WERI-Rb-1 (cell line): ENCODE measurements around the gene FGD1.

ENCODE experiments used
- DNase-seq: peaks from one replicate; pipeline ENCODE4 v3.0.0-alpha.2; 2020
- H3K27ac ChIP-seq: fragments of 250-450 bp; sonication (Bioruptor Pico); 2 replicates; pipeline ENCODE4 v1.5.1; 2020; ENCODE audit warnings: mild to moderate bottlenecking, moderate library complexity
- H3K27me3 ChIP-seq: fragments of 250-450 bp; sonication (Bioruptor Pico); 2 replicates; pipeline ENCODE4 v1.5.1; 2021; ENCODE audit warnings: mild to moderate bottlenecking, low read depth, moderate library complexity; ENCODE audit not compliant: insufficient read depth, severe bottlenecking
- H3K36me3 ChIP-seq: fragments of 250-450 bp; sonication (Bioruptor Pico); 2 replicates; pipeline ENCODE4 v1.5.1; 2020; ENCODE audit warnings: mild to moderate bottlenecking, moderate library complexity
- H3K4me3 ChIP-seq: 2 replicates; pipeline ENCODE4 v1.5.1; 2011; ENCODE audit warnings: low read depth, mild to moderate bottlenecking, control low read depth, low read length
- H3K9me3 ChIP-seq: fragments of 250-450 bp; sonication (Bioruptor Pico); 2 replicates; pipeline ENCODE4 v1.5.1; 2021; ENCODE audit warnings: mild to moderate bottlenecking, moderate library complexity; ENCODE audit not compliant: severe bottlenecking
- CTCF ChIP-seq: IDR thresholded peaks from 2 replicates; pipeline ENCODE4 v1.5.1; 2011; ENCODE audit warnings: low read depth, mild to moderate bottlenecking, control low read depth, inconsistent platforms, low read length

Gene FGD1

DNA sequence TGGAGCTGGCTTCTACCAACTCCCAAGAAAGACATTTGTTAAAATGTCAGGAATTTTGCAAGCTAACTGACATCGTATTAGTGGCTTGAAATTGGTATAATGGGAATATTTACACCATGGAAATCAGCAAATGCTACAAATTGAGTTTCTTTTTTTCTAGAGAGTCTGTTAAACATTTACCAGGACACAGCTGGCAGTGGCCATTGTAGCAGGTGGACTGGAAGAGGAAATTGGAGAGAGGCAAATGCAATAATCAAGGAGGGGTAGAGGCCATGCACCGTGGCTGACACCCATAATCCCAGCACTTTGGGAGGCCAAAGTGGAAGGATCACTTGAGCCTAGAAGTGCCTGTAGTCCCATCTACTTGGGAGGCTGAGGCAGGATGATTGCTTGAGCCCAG lies 88.8 kb downstream of the FGD1 start:
- Histone ChIP-seq H3K36me3 (no peaks in the 10 kb centered on the region), H3K27me3 (no peaks in the 10 kb centered on the region), H3K9me3 (no peaks in the 10 kb centered on the region), H3K27ac (no peak overlapping the region), H3K4me3 (no peak overlapping the region)
- no peak for TF ChIP-seq CTCF
- no peak for DNase-seq

DNA sequence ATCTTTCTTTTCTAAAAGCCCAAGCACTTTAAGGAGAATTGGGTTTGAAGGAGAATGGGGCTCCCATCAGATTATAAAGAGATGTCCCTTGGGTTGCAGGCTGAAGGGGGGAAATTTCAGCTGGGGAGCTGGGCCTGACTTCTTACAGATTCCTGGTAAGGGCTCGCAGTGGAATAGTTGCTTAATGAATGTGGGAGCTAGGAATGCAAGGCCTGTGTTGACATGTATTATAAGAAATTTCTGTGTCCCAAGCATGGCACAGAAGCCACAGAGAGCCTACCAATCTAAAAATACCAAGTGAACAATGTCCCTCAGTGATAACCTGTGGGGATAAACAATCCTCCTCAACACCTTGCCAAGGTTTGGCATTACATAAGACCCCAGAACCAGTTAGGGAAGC lies 98.9 kb downstream of the FGD1 start:
- H3K27me3 ChIP-seq: no peaks in the 10 kb centered on the region
- no peak for TF ChIP-seq CTCF
- no peak overlapping the region for H3K4me3 ChIP-seq
- no peaks in the 10 kb centered on the region for H3K36me3 ChIP-seq
- no peak for DNase-seq
- no peak overlapping the region for H3K27ac ChIP-seq
- no peaks in the 10 kb centered on the region for H3K9me3 ChIP-seq
